ENCODE results near the gene ZNF536. TPM values are rescaled to one million over a fixed set of nuclear protein-coding genes. Genes with fewer than 3 reads are reported as not detected.

The ZNF536 gene
- total RNA-seq, 4 donors from 2014 or later, result 30.8 to 48.7 (median 40.8) TPM

GRCh38 chr19:30606114-30607050 lies 234.2 kb downstream of the ZNF536 start:
- no peaks in the 10 kb centered on the region for H3K27me3 ChIP-seq
- no peaks in the 10 kb centered on the region for H3K4me1 ChIP-seq
- H3K4me3 ChIP-seq, result no peak overlapping the region
- H3K9me3 ChIP-seq, result no peaks in the 10 kb centered on the region
- no peaks in the 10 kb centered on the region for H3K36me3 ChIP-seq
- H3K27ac ChIP-seq, result no peak overlapping the region
- TF ChIP-seq, protein P1, sequence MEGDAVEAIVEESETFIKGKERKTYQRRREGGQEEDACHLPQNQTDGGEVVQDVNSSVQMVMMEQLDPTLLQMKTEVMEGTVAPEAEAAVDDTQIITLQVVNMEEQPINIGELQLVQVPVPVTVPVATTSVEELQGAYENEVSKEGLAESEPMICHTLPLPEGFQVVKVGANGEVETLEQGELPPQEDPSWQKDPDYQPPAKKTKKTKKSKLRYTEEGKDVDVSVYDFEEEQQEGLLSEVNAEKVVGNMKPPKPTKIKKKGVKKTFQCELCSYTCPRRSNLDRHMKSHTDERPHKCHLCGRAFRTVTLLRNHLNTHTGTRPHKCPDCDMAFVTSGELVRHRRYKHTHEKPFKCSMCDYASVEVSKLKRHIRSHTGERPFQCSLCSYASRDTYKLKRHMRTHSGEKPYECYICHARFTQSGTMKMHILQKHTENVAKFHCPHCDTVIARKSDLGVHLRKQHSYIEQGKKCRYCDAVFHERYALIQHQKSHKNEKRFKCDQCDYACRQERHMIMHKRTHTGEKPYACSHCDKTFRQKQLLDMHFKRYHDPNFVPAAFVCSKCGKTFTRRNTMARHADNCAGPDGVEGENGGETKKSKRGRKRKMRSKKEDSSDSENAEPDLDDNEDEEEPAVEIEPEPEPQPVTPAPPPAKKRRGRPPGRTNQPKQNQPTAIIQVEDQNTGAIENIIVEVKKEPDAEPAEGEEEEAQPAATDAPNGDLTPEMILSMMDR (IDR thresholded peaks at IDR 0.05), result no peak
- no peak for TF ChIP-seq POLR2A (IDR thresholded peaks at IDR 0.05)
- no peak for TF ChIP-seq EP300 (IDR thresholded peaks at IDR 0.05)
- no peak for DNase-seq (ENCODE audit: low spot score in 2 of 2)
- WGBS, 2 donors, result 78 to 79% methylated on average over 8 of the region's 8 CpGs

Data from tibial nerve (tissue), 4 donors.